Keratinocyte (primary cell): ENCODE results near the gene COL16A1. TPM values are rescaled to one million over a fixed set of nuclear protein-coding genes. Genes with fewer than 3 reads are reported as not detected.

Experiments used
- DNase-seq: peaks from one replicate; pipeline ENCODE4 v3.0.0-alpha.2; 2011; ENCODE audit warnings: low read depth, missing footprints, low spot score
- FAIRE-seq: peaks from 2 replicates; lab custom pipeline; 2011; peaks lifted over from hg19 to GRCh38; lab: Jason Lieb, UNC
- H2AFZ ChIP-seq: 2 replicates; pipeline ENCODE4 v1.6.0; 2012; ENCODE audit warnings: low read length, control low read depth, inconsistent platforms; ENCODE audit not compliant: control insufficient read depth
- H3K27ac ChIP-seq: 2 replicates; pipeline ENCODE4 v1.5.1; 2011; ENCODE audit warnings: low read length; ENCODE audit not compliant: control insufficient read depth, insufficient read depth
- H3K27me3 ChIP-seq: 3 replicates; pipeline ENCODE4 v1.6.0; 2011; ENCODE audit warnings: low read length; ENCODE audit not compliant: control insufficient read depth, insufficient read depth; ENCODE audit errors: extremely low read depth
- H3K36me3 ChIP-seq, 2 experiments: 2 replicates in 1 of 2; 3 replicates in 1 of 2; pipeline ENCODE4 v1.5.1; 2011; ENCODE audit warnings: low read length in 2 of 2, mild to moderate bottlenecking in 1 of 2; ENCODE audit not compliant: control insufficient read depth in 2 of 2, insufficient read depth in 2 of 2; ENCODE audit errors: extremely low read depth in 1 of 2
- H3K4me1 ChIP-seq: 3 replicates; pipeline ENCODE4 v1.5.1; 2011; ENCODE audit warnings: low read length; ENCODE audit not compliant: control insufficient read depth, insufficient read depth; ENCODE audit errors: extremely low read depth
- H3K4me2 ChIP-seq: 3 replicates; pipeline ENCODE4 v1.6.0; 2011; ENCODE audit warnings: low read depth, low read length; ENCODE audit not compliant: control insufficient read depth, insufficient read depth; ENCODE audit errors: extremely low read depth
- H3K4me3 ChIP-seq, 3 experiments: fragments of 200-600 bp in 1 of 3; sonication (generic) in 1 of 3; 2 replicates in 2 of 3; 3 replicates in 1 of 3; pipeline ENCODE4 v1.5.1; 2011 to 2016; ENCODE audit warnings: low read length in 3 of 3, mild to moderate bottlenecking in 3 of 3, control low read depth in 2 of 3, inconsistent platforms in 1 of 3, low read depth in 1 of 3, mixed read lengths in 1 of 3, mixed run types in 1 of 3, moderate library complexity in 1 of 3; ENCODE audit not compliant: control insufficient read depth in 2 of 3, insufficient read depth in 2 of 3; ENCODE audit errors: extremely low read depth in 1 of 3
- H3K79me2 ChIP-seq: 2 replicates; pipeline ENCODE4 v1.6.0; 2012; ENCODE audit warnings: low read length; ENCODE audit not compliant: control insufficient read depth, insufficient read depth
- H3K9ac ChIP-seq: 3 replicates; pipeline ENCODE4 v1.6.0; 2011; ENCODE audit warnings: low read length; ENCODE audit not compliant: control insufficient read depth, insufficient read depth; ENCODE audit errors: extremely low read depth
- H3K9me1 ChIP-seq: 3 replicates; pipeline ENCODE4 v1.6.0; 2011; ENCODE audit warnings: low read length; ENCODE audit not compliant: control insufficient read depth, insufficient read depth; ENCODE audit errors: extremely low read depth
- H3K9me3 ChIP-seq: 2 replicates; pipeline ENCODE4 v1.5.1; 2012; ENCODE audit warnings: low read depth, low read length; ENCODE audit not compliant: control insufficient read depth
- H4K20me1 ChIP-seq: 3 replicates; pipeline ENCODE4 v1.6.0; 2011; ENCODE audit warnings: low read length; ENCODE audit not compliant: control insufficient read depth, insufficient read depth; ENCODE audit errors: extremely low read depth
- CTCF ChIP-seq, 3 experiments: IDR thresholded peaks in 1 of 3; conservative IDR thresholded peaks in 1 of 3; optimal IDR thresholded peaks in 1 of 3; 2 replicates in 2 of 3; 3 replicates in 1 of 3; pipeline versions ENCODE3 to v1.5.1; 2011; ENCODE audit warnings: low read length in 3 of 3, mild to moderate bottlenecking in 3 of 3, moderate library complexity in 2 of 3, control low read depth in 1 of 3, inconsistent platforms in 1 of 3; ENCODE audit not compliant: insufficient read depth in 2 of 3; ENCODE audit errors: extremely low read depth in 1 of 3
- EZH2 ChIP-seq: IDR thresholded peaks from one replicate; pipeline ENCODE4 v1.6.1; 2012; ENCODE audit warnings: inconsistent platforms, mild to moderate bottlenecking, low read length, moderate library complexity
- dilution Hi-C: fragments of 300-500 bp; cut with MboI; formaldehyde crosslinking; loops from one replicate; pipeline ENCODE4 v1.7.0; 2020; ENCODE audit warnings: low sequenced_read_pairs; ENCODE audit not compliant: extremely low pct_ligation_motif_present
- polyA plus RNA-seq, 5 experiments: library from polyadenylated mRNA; depleted of rRNA in 3 of 5; stranded (reverse) in 3 of 5; stranded (forward) in 1 of 5; unstranded in 1 of 5; fragments of >200 nt; gene quantifications; 1 replicate in 1 of 5; 2 replicates in 3 of 5; 3 replicates in 1 of 5; pipeline versions ENCODE4 v1.2.1 to v1.2.3, GENCODE V29; 2011 to 2012; ENCODE audit warnings: missing spikeins in 2 of 5, low read depth in 1 of 5, low replicate concordance in 1 of 5

The COL16A1 gene
- polyA plus RNA-seq, 1 donor (not counting 4 experiments of a cell fraction or from before 2014, with no cell fraction given), result 43.4 TPM

GRCh38 chr1:31691446-31691845, 12.4 kb downstream of the COL16A1 start:
- no peak overlapping the region for H3K4me2 ChIP-seq
- no peak overlapping the region for H3K27ac ChIP-seq
- DNase-seq (no peak), FAIRE-seq (no peak)
- H3K79me2 ChIP-seq, result no peaks in the 10 kb centered on the region
- TF ChIP-seq EZH2 (no peak), CTCF (optimal IDR thresholded peaks at IDR 0.05 in 1 of 3, IDR thresholded peaks at IDR 0.05 in 1 of 3, conservative IDR thresholded peaks at IDR 0.05 in 1 of 3; ENCODE audit: extremely low read depth in 1 of 3, insufficient read depth in 2 of 3, low read length in 3 of 3) (no peak)
- H3K4me1 ChIP-seq, result peaks cover 19% of the 10 kb centered on the region
- H3K4me3 ChIP-seq, result no peak overlapping the region
- no peak overlapping the region for H2AFZ ChIP-seq
- H3K9me1 ChIP-seq, result no peaks in the 10 kb centered on the region
- H4K20me1 ChIP-seq, result no peaks in the 10 kb centered on the region
- H3K27me3 ChIP-seq, result no peaks in the 10 kb centered on the region
- peaks cover 54 to 63% of the 10 kb centered on the region in 2 experiments for H3K36me3 ChIP-seq
- H3K9me3 ChIP-seq, result no peaks in the 10 kb centered on the region
- dilution Hi-C loops, result no loop called here
- no peak overlapping the region for H3K9ac ChIP-seq

GRCh38 chr1:31690921-31691320, 12.9 kb downstream of the COL16A1 start:
- H3K27ac ChIP-seq, result no peak overlapping the region
- no peak overlapping the region for H3K4me2 ChIP-seq
- DNase-seq, result no peak
- no peak overlapping the region for H3K4me3 ChIP-seq
- no peaks in the 10 kb centered on the region for H3K79me2 ChIP-seq
- H3K9ac ChIP-seq, result no peak overlapping the region
- TF ChIP-seq CTCF (optimal IDR thresholded peaks at IDR 0.05 in 1 of 3, IDR thresholded peaks at IDR 0.05 in 1 of 3, conservative IDR thresholded peaks at IDR 0.05 in 1 of 3; ENCODE audit: extremely low read depth in 1 of 3, insufficient read depth in 2 of 3, low read length in 3 of 3), result no peak
- TF ChIP-seq EZH2, result no peak
- H4K20me1 ChIP-seq, result no peaks in the 10 kb centered on the region
- no peak overlapping the region for H2AFZ ChIP-seq
- H3K36me3 ChIP-seq, result peaks cover 57 to 66% of the 10 kb centered on the region in 2 experiments
- H3K9me3 ChIP-seq, result no peaks in the 10 kb centered on the region
- H3K4me1 ChIP-seq, result peaks cover 17% of the 10 kb centered on the region
- no peak for FAIRE-seq
- dilution Hi-C loops, result no loop called here
- no peaks in the 10 kb centered on the region for H3K27me3 ChIP-seq
- H3K9me1 ChIP-seq, result no peaks in the 10 kb centered on the region
